K562 (cell line): Measurements from ENCODE around the gene ZNF433. TPM values are rescaled to one million over a fixed set of nuclear protein-coding genes. Genes with fewer than 3 reads are reported as not detected.

Experiments used
- ATAC-seq: fragments of 200-7000 bp; cut with Tn5 transposase; 3 replicates; pipeline ENCODE4 v1.9.1; 2020; ENCODE audit warnings: moderate library complexity
- BruUV-seq: library from RNA; stranded (reverse); fragments of 400-500 nt; replicated peaks from 2 replicates; lab custom pipeline; 2021; lab: Mats Ljungman, UMichigan
- CTCF ChIA-PET: fragments of 300-600 bp; formaldehyde crosslinking; extraction: SDS; loops from one replicate; lab custom pipeline; 2021; ENCODE audit warnings: low intra/inter-chr PET ratio; lab: Yijun Ruan, JAX
- POLR2A ChIA-PET: fragments of 300-600, 350-650 bp; sonication (Branson Sonifier 250); formaldehyde crosslinking; extraction: SDS; loops from one replicate; lab custom pipeline; 2021; ENCODE audit warnings: antibody characterized with exemption, inconsistent platforms; lab: Yijun Ruan, JAX
- DNase-seq, 4 experiments: peaks; one replicate each; pipeline versions ENCODE4 v3.0.0 to v3.0.0-alpha.2; 2011 to 2018; ENCODE audit warnings: low spot score in 3 of 4, mixed read lengths in 3 of 4; ENCODE audit errors: extremely low read depth in 1 of 4
- FAIRE-seq: peaks from 2 replicates; lab custom pipeline; 2011; peaks lifted over from hg19 to GRCh38; lab: Jason Lieb, UNC
- H2AFZ ChIP-seq: 2 replicates; pipeline ENCODE4 v1.6.0; 2011; ENCODE audit warnings: low read depth, low read length, control low read depth, inconsistent platforms
- H3K27ac ChIP-seq: fragments of 200-600 bp; 3 replicates; pipeline ENCODE4 v1.8.0; 2011; ENCODE audit warnings: low read depth, mild to moderate bottlenecking, control low read depth, inconsistent platforms, low read length, moderate library complexity, mixed read lengths; ENCODE audit errors: extremely low read depth
- H3K27me3 ChIP-seq, 2 experiments: fragments of 300-600 bp in 1 of 2; 2 replicates in 1 of 2; 3 replicates in 1 of 2; pipeline versions ENCODE4 v1.6.0 to v1.8.0; 2011; ENCODE audit warnings: inconsistent platforms in 2 of 2, low read length in 2 of 2, mild to moderate bottlenecking in 1 of 2, mixed read lengths in 1 of 2, moderate library complexity in 1 of 2; ENCODE audit not compliant: control insufficient read depth in 2 of 2, insufficient read depth in 2 of 2
- H3K36me3 ChIP-seq: fragments of 300-600 bp; 3 replicates; pipeline ENCODE4 v1.8.0; 2011; ENCODE audit warnings: mild to moderate bottlenecking, low read length, inconsistent platforms; ENCODE audit not compliant: control insufficient read depth, insufficient read depth
- H3K4me1 ChIP-seq, 2 experiments: fragments of 200-600 bp in 1 of 2; replicated peaks in 1 of 2; 2 replicates in 1 of 2; 3 replicates in 1 of 2; pipeline versions ENCODE4 v1.5.1 to v1.8.0; 2011; ENCODE audit warnings: inconsistent platforms in 2 of 2, low read length in 2 of 2, mild to moderate bottlenecking in 1 of 2, mixed read lengths in 1 of 2, moderate library complexity in 1 of 2; ENCODE audit not compliant: control insufficient read depth in 2 of 2, insufficient read depth in 2 of 2
- H3K4me2 ChIP-seq: 2 replicates; pipeline ENCODE4 v1.6.1; 2011; ENCODE audit warnings: low read length, control low read depth, inconsistent platforms, mixed read lengths; ENCODE audit not compliant: insufficient read depth
- H3K4me3 ChIP-seq: fragments of 200-600 bp; sonication (generic), shearing (Covaris generic); 2 replicates; pipeline ENCODE4 v1.5.1; 2016; ENCODE audit warnings: control low read depth, inconsistent platforms
- H3K79me2 ChIP-seq: fragments of 200-600 bp; 3 replicates; pipeline ENCODE4 v1.8.0; 2011; ENCODE audit warnings: low read length, inconsistent platforms; ENCODE audit not compliant: control insufficient read depth, insufficient read depth
- H3K9ac ChIP-seq, 2 experiments: 2 replicates each; pipeline versions ENCODE4 v1.6.0 to v1.6.1; 2011; ENCODE audit warnings: low read depth in 2 of 2, low read length in 2 of 2, control low read depth in 1 of 2, inconsistent platforms in 1 of 2, mild to moderate bottlenecking in 1 of 2, mixed read lengths in 1 of 2; ENCODE audit not compliant: insufficient read depth in 1 of 2
- H3K9me1 ChIP-seq: one replicate; pipeline ENCODE4 v1.6.0; 2011; ENCODE audit warnings: inconsistent platforms, mild to moderate bottlenecking, low read length, moderate library complexity; ENCODE audit not compliant: control insufficient read depth, insufficient read depth
- H3K9me3 ChIP-seq: replicated peaks from 2 replicates; pipeline ENCODE4 v1.5.1; 2011; ENCODE audit warnings: low read depth, low read length, inconsistent platforms; ENCODE audit not compliant: control insufficient read depth, insufficient read depth
- H4K20me1 ChIP-seq: replicated peaks from 2 replicates; pipeline ENCODE4 v1.6.1; 2011; ENCODE audit warnings: low read length, inconsistent platforms, mixed read lengths; ENCODE audit not compliant: control insufficient read depth, insufficient read depth
- CTCFL ChIP-seq: IDR thresholded peaks from 2 replicates; pipeline ENCODE4 v1.6.1; 2011; ENCODE audit warnings: borderline replicate concordance, low read depth, mild to moderate bottlenecking, moderate library complexity, low read length; ENCODE audit not compliant: insufficient read depth, poor library complexity, severe bottlenecking
- FOXO4 ChIP-seq: fragments of 450-650 bp; formaldehyde crosslinking; IDR thresholded peaks from 2 replicates; pipeline ENCODE4 v1.4.0; 2020; ENCODE audit warnings: mild to moderate bottlenecking, moderate library complexity
- NFIC ChIP-seq: fragments of 450-650 bp; IDR thresholded peaks from 2 replicates; pipeline ENCODE4 v1.6.1; 2017; ENCODE audit warnings: mild to moderate bottlenecking, inconsistent platforms
- NR3C1 ChIP-seq: sonication (generic); formaldehyde crosslinking; IDR thresholded peaks from 2 replicates; pipeline ENCODE4 v1.8.1; 2022; ENCODE audit warnings: missing genetic modification reagents
- POLR2A ChIP-seq: fragments of 450-650 bp; conservative IDR thresholded peaks from 2 replicates; pipeline ENCODE4 v1.6.1; 2016
- RBM15 ChIP-seq: fragments of 200-400 bp; formaldehyde crosslinking; IDR thresholded peaks from 2 replicates; pipeline ENCODE4 v1.6.1; 2018; ENCODE audit warnings: mild to moderate bottlenecking, low read length, moderate library complexity; ENCODE audit not compliant: insufficient read depth
- RCOR1 ChIP-seq, 2 experiments: IDR thresholded peaks; 2 replicates each; pipeline ENCODE4 v1.6.1; 2012; ENCODE audit warnings: low read depth in 2 of 2, low read length in 2 of 2, borderline replicate concordance in 1 of 2, improper control_type of control experiment in 1 of 2
- RFX1 ChIP-seq: fragments of 450-650 bp; IDR thresholded peaks from 2 replicates; pipeline ENCODE4 v1.6.1; 2016; ENCODE audit warnings: mild to moderate bottlenecking, moderate library complexity
- RUNX1 ChIP-seq: sonication (generic); IDR thresholded peaks from 2 replicates; pipeline ENCODE4 v1.6.1; 2016; ENCODE audit warnings: antibody characterized with exemption, low read depth
- SREBF1 ChIP-seq: fragments of 150-350 bp; IDR thresholded peaks from 2 replicates; pipeline ENCODE4 v1.6.1; 2014; ENCODE audit warnings: antibody characterized with exemption, low read depth, low read length, borderline replicate concordance
- TBP ChIP-seq: optimal IDR thresholded peaks from 2 replicates; pipeline ENCODE3; 2011; ENCODE audit warnings: low read depth, low read length, improper control_type of control experiment
- WHSC1 ChIP-seq: IDR thresholded peaks from one replicate; pipeline ENCODE4 v1.6.1; 2012; ENCODE audit warnings: low read length, control low read depth, inconsistent platforms
- ZFP91 ChIP-seq: sonication (generic); formaldehyde crosslinking; IDR thresholded peaks from 2 replicates; pipeline ENCODE4 v1.8.0; 2022; ENCODE audit warnings: mild to moderate bottlenecking, missing genetic modification reagents
- WGBS: fragments of 100-300 bp; shearing (Covaris generic); methylation state at CpG from one replicate; pipeline ENCODE4 v1.1.6; 2016; ENCODE audit warnings: low coverage, mixed read lengths; ENCODE audit not compliant: insufficient coverage; ENCODE audit errors: missing lambda C conversion rate; 5-methylcytosine and 5-hydroxymethylcytosine counted together
- in situ Hi-C: fragments of 300-500 bp; cut with MboI; formaldehyde crosslinking; loops from 4 replicates; pipeline ENCODE4 v1.15.0; 2018; ENCODE audit warnings: inconsistent platforms, mixed read lengths
- intact Hi-C: fragments of 100-400 bp; cut with micrococcal nuclease; formaldehyde crosslinking; loops from 2 replicates; pipeline ENCODE4 v1.14.2; 2022
- polyA plus RNA-seq, 8 experiments: library from polyadenylated mRNA; depleted of rRNA in 4 of 8; stranded (reverse) in 5 of 8; unstranded in 3 of 8; fragments of >200 nt; fragmentation: Nextera tagmentation in 2 of 8; fragmentation: Illumina TruSeq in 1 of 8; extraction: Ambion mirVana in 2 of 8; extraction: Trizol in 1 of 8; gene quantifications; 2 replicates each; pipeline versions ENCODE4 v1.2.1 to v1.2.3, GENCODE V29; 2011 to 2014; ENCODE audit warnings: inconsistent platforms in 1 of 8, missing spikeins in 1 of 8
- total RNA-seq, 7 experiments: library from RNA; depleted of rRNA in 6 of 7; stranded (reverse); fragments of >200 nt in 6 of 7; fragmentation: Illumina TruSeq in 2 of 7; extraction: Trizol in 2 of 7; gene quantifications; 2 replicates each; pipeline versions ENCODE4 v1.2.1 to v1.2.3, GENCODE V29; 2011 to 2021; ENCODE audit warnings: low replicate concordance in 1 of 7

The ZNF433 gene
- total and polyA plus RNA-seq, 9 of the 15 experiments (the other 6 are each of a cell fraction or from before 2014, with no cell fraction given): 2.0 to 4.1 (median 2.9) TPM

GRCh38 chr19:11987405-11988281 is 47.8 kb downstream of the ZNF433 start:
- CTCF ChIA-PET: interaction anchor here (1.0 kb wide), 1 partner anchor 8 kb away, joined by 3 read pairs; no protein-coding TSS in a partner anchor
- Histone ChIP-seq H3K4me3 (peak overlapping the region; percentile 54), H3K4me1 (peaks cover 0 to 3% of the 10 kb centered on the region in 2 experiments; a peak in 2 of 5 replicates), H3K79me2 (peaks cover 3% of the 10 kb centered on the region; the same call in 2 of the 3 replicates), H3K27me3 (no peaks in the 10 kb centered on the region), H2AFZ (peak overlapping the region; percentile 83), H4K20me1 (no peaks in the 10 kb centered on the region), H3K27ac (peak overlapping the region; percentile 77), H3K9ac (peak overlapping the region; percentile 71 to 91), H3K4me2 (peak overlapping the region; percentile 65), H3K36me3 (no peaks in the 10 kb centered on the region; the same call in 2 of the 3 replicates), H3K9me1 (no peaks in the 10 kb centered on the region), H3K9me3 (no peaks in the 10 kb centered on the region)
- ATAC-seq (peak; percentile 98), DNase-seq (peak; percentile 79 to 85 (median 82)), FAIRE-seq (peak; percentile 37)
- BruUV-seq: TSS peak; percentile 76
- intact Hi-C loops (loop anchor here (1.0 to 5.0 kb wide), 3 partner anchors 64 to 155 kb away; partner anchors contain the start of gene ZNF20), in situ Hi-C loops (no loop called here)
- 40% methylated on average over 33 of the region's 54 CpGs for WGBS
- POLR2A ChIA-PET: interaction anchor here (0.6 kb wide), 1 partner anchor 264 kb away, joined by 3 read pairs; no protein-coding TSS in a partner anchor
- no peak for TF ChIP-seq NR3C1 (CRISPR knock-in tag)
- TF ChIP-seq ZFP91 (CRISPR knock-in tag): no peak
- no peak for TF ChIP-seq RBM15
- TF ChIP-seq WHSC1: no peak
- TF ChIP-seq NFIC: no peak
- no peak for TF ChIP-seq CTCFL
- TF ChIP-seq RFX1: peak; percentile 29; the same call in 1 of the 2 replicates
- peak; percentile 76 for TF ChIP-seq POLR2A
- TF ChIP-seq RUNX1: no peak
- no peak for TF ChIP-seq RCOR1 (IDR thresholded peaks at IDR 0.05; ENCODE audit: borderline replicate concordance in 1 of 2, low read depth in 2 of 2, low read length in 2 of 2)
- TF ChIP-seq FOXO4 (CRISPR knock-in tag): no peak
- peak; percentile 78 for TF ChIP-seq TBP
- TF ChIP-seq SREBF1: no peak
